Fibroblast of lung (primary cell): ENCODE measurements around the gene CLDN14.

ENCODE experiments used
- EZH2 ChIP-seq: IDR thresholded peaks from 2 replicates; pipeline ENCODE4 v1.5.1; 2012; ENCODE audit warnings: low read length, control low read depth, mild to moderate bottlenecking; ENCODE audit errors: missing control alignments
- TF ChIP-seq, protein P1 (sequence below), 2 donors: IDR thresholded peaks in 1 of 2; conservative IDR thresholded peaks in 1 of 2; 1 replicate in 1 of 2; 2 replicates in 1 of 2; pipeline ENCODE4 v1.5.1; 2011 to 2012; ENCODE audit warnings: low read length in 2 of 2, control low read depth in 1 of 2, inconsistent platforms in 1 of 2, low read depth in 1 of 2, mild to moderate bottlenecking in 1 of 2

DNA sequence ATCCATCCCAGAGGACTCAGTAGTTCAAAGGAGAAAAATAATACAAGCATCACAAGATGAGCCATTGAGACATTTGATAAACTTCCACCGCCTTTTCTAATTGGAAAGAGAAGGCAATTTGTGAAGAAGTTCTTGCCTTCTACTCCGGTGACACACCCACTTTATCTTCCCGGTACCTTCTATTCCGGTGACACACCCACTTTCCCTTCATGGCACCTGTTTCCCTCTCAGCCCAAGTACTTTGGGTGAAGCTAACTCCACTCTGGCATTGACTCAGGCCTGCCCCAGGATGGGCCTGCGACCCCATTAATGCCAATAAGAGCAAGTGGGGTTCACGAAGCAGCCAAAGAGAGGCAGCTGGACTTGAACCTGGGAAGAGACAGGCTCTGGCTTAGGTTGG is 38.2 kb downstream of the CLDN14 start:
- no peak for TF ChIP-seq EZH2
- TF ChIP-seq, protein P1, sequence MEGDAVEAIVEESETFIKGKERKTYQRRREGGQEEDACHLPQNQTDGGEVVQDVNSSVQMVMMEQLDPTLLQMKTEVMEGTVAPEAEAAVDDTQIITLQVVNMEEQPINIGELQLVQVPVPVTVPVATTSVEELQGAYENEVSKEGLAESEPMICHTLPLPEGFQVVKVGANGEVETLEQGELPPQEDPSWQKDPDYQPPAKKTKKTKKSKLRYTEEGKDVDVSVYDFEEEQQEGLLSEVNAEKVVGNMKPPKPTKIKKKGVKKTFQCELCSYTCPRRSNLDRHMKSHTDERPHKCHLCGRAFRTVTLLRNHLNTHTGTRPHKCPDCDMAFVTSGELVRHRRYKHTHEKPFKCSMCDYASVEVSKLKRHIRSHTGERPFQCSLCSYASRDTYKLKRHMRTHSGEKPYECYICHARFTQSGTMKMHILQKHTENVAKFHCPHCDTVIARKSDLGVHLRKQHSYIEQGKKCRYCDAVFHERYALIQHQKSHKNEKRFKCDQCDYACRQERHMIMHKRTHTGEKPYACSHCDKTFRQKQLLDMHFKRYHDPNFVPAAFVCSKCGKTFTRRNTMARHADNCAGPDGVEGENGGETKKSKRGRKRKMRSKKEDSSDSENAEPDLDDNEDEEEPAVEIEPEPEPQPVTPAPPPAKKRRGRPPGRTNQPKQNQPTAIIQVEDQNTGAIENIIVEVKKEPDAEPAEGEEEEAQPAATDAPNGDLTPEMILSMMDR (conservative IDR thresholded peaks at IDR 0.05 in 1 of 2, IDR thresholded peaks at IDR 0.05 in 1 of 2; ENCODE audit: low read depth in 1 of 2, low read length in 2 of 2) = no peak
